DOHH2 (cell line): ENCODE data around the gene PVALEF.

Source experiments
- H3F3A ChIP-seq: fragments of 200-600 bp; sonication (generic), shearing (Covaris generic); 2 replicates; pipeline ENCODE4 v1.6.0; 2016; ENCODE audit warnings: antibody characterized with exemption, mild to moderate bottlenecking; ENCODE audit not compliant: control insufficient read depth, insufficient read depth
- H3K27ac ChIP-seq: fragments of 200-600 bp; sonication (generic); 2 replicates; pipeline ENCODE4 v1.5.1; 2014; ENCODE audit warnings: low read depth, mild to moderate bottlenecking, low read length, moderate library complexity
- H3K27me3 ChIP-seq: fragments of 200-600 bp; sonication (generic); 2 replicates; pipeline ENCODE4 v1.6.1; 2014; ENCODE audit warnings: mild to moderate bottlenecking, low read length, mixed read lengths; ENCODE audit not compliant: control insufficient read depth
- H3K36me3 ChIP-seq: fragments of 200-600 bp; sonication (generic); 2 replicates; pipeline ENCODE4 v1.6.1; 2014; ENCODE audit warnings: mild to moderate bottlenecking, low read length, moderate library complexity, mixed read lengths; ENCODE audit not compliant: control insufficient read depth
- H3K4me1 ChIP-seq: fragments of 200-600 bp; sonication (generic); 2 replicates; pipeline ENCODE4 v1.6.1; 2014; ENCODE audit warnings: mild to moderate bottlenecking, low read length, mixed read lengths; ENCODE audit not compliant: control insufficient read depth
- H3K4me2 ChIP-seq: fragments of 200-600 bp; sonication (generic); 2 replicates; pipeline ENCODE4 v1.6.0; 2014; ENCODE audit warnings: mild to moderate bottlenecking, low read length, moderate library complexity
- H3K4me3 ChIP-seq: fragments of 200-600 bp; sonication (generic); 2 replicates; pipeline ENCODE4 v1.5.1; 2014; ENCODE audit warnings: mild to moderate bottlenecking, low read length, mixed read lengths
- H3K79me2 ChIP-seq: fragments of 200-600 bp; sonication (generic); 2 replicates; pipeline ENCODE4 v1.6.1; 2014; ENCODE audit warnings: mild to moderate bottlenecking, low read length, mixed read lengths; ENCODE audit not compliant: control insufficient read depth
- H3K9me2 ChIP-seq: fragments of 200-600 bp; sonication (generic); replicated peaks from 2 replicates; pipeline ENCODE4 v1.6.1; 2014; ENCODE audit warnings: mild to moderate bottlenecking, low read length, mixed read lengths; ENCODE audit not compliant: control insufficient read depth
- H3K9me3 ChIP-seq: fragments of 200-600 bp; sonication (generic); 2 replicates; pipeline ENCODE4 v1.6.1; 2014; ENCODE audit warnings: antibody characterized with exemption, low read length, mixed read lengths; ENCODE audit not compliant: control insufficient read depth, insufficient read depth
- H4K20me1 ChIP-seq: fragments of 200-600 bp; sonication (generic); 2 replicates; pipeline ENCODE4 v1.6.0; 2014; ENCODE audit warnings: low read depth, mild to moderate bottlenecking, antibody characterized with exemption, low read length, moderate library complexity; ENCODE audit not compliant: control insufficient read depth, insufficient read depth
- EZH2phosphoT487 ChIP-seq: fragments of 200-600 bp; sonication (generic); IDR thresholded peaks from 2 replicates; pipeline ENCODE4 v1.6.1; 2017; ENCODE audit warnings: borderline replicate concordance, mild to moderate bottlenecking, antibody characterized with exemption, low read length, moderate library complexity, mixed read lengths
- TF ChIP-seq, protein P1 (sequence below): fragments of 200-600 bp; sonication (generic); IDR thresholded peaks from one replicate; pipeline ENCODE4 v1.5.1; 2014; ENCODE audit warnings: antibody characterized with exemption, mild to moderate bottlenecking, low read depth, low read length; ENCODE audit not compliant: poor library complexity, severe bottlenecking

PVALEF gene

DNA sequence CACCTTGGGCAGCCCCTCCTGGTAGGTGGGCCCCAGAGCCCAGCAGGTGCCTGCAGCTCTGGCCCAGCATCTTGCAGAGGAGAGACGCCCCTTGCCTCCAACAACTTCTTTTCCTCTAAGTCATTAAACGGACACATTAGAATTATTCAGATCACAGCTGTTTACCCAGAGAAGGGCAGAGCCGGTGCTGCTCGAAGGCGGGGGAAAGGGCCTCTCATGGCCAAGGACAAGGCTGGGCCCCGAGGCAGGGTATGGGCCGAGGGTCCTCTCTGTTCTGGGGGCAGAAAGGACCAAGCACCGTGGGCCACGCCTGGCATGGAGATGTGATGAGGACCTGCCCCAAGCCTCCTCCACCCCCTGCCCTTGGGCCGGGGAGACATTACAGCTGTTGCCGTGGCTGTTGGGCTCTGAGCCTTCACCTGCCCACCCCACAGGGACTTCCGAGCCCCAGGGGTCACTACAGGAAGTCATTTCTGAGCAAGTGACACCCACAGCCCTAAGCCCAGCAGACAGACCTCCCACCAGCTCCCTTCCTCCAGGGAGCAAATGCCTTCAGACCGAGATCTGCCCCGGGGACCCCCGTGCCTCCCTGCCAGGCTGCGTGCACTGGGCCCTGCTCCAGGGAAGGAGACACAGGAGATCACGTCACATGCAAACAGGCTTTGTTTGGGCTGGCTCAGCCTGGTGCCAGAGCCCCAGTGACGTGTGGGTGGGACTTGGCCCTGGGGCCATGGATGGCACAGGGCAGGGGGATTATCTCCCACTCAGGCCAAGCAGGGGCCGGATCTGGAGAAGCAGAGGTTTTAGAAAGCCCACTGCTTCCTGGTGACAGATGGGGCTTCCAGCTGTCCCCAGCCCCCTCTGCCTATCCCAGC, 699 bp upstream of the PVALEF start:
- Histone ChIP-seq H3K4me3 (no peak overlapping the region), H3K9me3 (no peaks in the 10 kb centered on the region), H4K20me1 (no peaks in the 10 kb centered on the region), H3K4me1 (no peaks in the 10 kb centered on the region), H3K4me2 (no peak overlapping the region), H3F3A (no peaks in the 10 kb centered on the region), H3K79me2 (no peaks in the 10 kb centered on the region), H3K36me3 (no peaks in the 10 kb centered on the region), H3K27me3 (no peaks in the 10 kb centered on the region), H3K9me2 (no peaks in the 10 kb centered on the region), H3K27ac (no peak overlapping the region)
- TF ChIP-seq, protein P1, sequence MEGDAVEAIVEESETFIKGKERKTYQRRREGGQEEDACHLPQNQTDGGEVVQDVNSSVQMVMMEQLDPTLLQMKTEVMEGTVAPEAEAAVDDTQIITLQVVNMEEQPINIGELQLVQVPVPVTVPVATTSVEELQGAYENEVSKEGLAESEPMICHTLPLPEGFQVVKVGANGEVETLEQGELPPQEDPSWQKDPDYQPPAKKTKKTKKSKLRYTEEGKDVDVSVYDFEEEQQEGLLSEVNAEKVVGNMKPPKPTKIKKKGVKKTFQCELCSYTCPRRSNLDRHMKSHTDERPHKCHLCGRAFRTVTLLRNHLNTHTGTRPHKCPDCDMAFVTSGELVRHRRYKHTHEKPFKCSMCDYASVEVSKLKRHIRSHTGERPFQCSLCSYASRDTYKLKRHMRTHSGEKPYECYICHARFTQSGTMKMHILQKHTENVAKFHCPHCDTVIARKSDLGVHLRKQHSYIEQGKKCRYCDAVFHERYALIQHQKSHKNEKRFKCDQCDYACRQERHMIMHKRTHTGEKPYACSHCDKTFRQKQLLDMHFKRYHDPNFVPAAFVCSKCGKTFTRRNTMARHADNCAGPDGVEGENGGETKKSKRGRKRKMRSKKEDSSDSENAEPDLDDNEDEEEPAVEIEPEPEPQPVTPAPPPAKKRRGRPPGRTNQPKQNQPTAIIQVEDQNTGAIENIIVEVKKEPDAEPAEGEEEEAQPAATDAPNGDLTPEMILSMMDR, result no peak
- TF ChIP-seq EZH2phosphoT487, result no peak

DNA sequence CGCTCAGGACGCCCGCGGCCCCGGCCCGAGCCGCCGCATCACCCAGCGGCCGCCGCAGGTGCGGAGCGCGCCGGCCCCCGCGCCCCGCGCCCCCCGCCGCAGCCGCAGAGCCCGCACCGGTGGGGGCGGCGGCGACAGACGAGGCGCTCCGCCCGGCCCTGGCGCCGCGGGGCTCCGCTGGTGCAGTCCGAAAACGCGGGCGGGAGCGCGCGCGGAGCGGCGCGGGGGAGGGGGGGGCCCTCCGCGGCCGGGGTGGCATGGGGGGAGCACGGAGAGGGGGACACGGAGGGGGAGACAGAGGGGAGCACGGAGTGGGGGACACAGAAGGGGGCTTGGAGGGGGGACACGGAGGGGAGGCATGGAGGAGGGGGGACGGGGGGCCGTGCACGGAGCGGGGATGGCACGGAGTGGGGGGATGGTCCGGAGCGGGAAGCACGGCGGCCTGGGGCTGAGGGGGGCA, 756 bp downstream of the PVALEF start, which contains the start of gene AATK:
AATK (minus strand) TSS at position 189 of the 460 bp plus-strand sequence. CDS start 229 bp downstream, outside the sequence.
- Histone ChIP-seq H3K4me2 (no peak within 1 kb of the TSS), H3K9me2 (no peaks in the 10 kb centered on the region), H3K27me3 (no peaks in the 10 kb centered on the region), H3K9me3 (no peaks in the 10 kb centered on the region), H3K79me2 (no peaks in the 10 kb centered on the region), H3K27ac (no peak within 1 kb of the TSS), H3K36me3 (no peaks in the 10 kb centered on the region), H3K4me1 (no peaks in the 10 kb centered on the region), H4K20me1 (no peaks in the 10 kb centered on the region), H3F3A (no peaks in the 10 kb centered on the region), H3K4me3 (no peak within 1 kb of the TSS)
- TF ChIP-seq, protein P1, result no peak
- no peak for TF ChIP-seq EZH2phosphoT487

DNA sequence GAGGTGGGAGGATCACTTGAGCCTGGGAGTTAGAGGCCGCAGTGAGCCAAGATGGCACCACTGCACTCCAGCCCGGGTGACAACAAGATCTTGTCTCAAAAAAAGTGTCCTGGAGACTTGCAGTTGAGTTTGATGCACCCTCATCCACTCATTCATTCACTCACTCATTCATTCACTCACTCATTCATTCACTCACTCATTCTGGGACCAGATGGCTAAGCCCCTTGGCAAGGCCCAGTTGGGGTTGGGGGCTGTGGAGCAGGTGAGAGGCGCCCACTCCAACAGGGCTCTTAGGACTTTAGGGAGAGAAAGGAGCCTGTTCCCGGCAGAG, 1.9 kb downstream of the PVALEF start:
- H3F3A ChIP-seq, result no peaks in the 10 kb centered on the region
- no peaks in the 10 kb centered on the region for H3K79me2 ChIP-seq
- H3K4me3 ChIP-seq, result no peak overlapping the region
- no peaks in the 10 kb centered on the region for H3K9me3 ChIP-seq
- no peaks in the 10 kb centered on the region for H3K4me1 ChIP-seq
- no peaks in the 10 kb centered on the region for H4K20me1 ChIP-seq
- no peaks in the 10 kb centered on the region for H3K9me2 ChIP-seq
- H3K27ac ChIP-seq, result no peak overlapping the region
- TF ChIP-seq, protein P1, result no peak
- no peak for TF ChIP-seq EZH2phosphoT487
- no peaks in the 10 kb centered on the region for H3K36me3 ChIP-seq
- no peak overlapping the region for H3K4me2 ChIP-seq
- H3K27me3 ChIP-seq, result no peaks in the 10 kb centered on the region
